ENCODE results near the gene RYK.
"Not testable (repeated sequence)": the region's sequence is repeated elsewhere in the genome, so short reads cannot be mapped to it uniquely, and the experiment has no call there.

RYK gene

DNA sequence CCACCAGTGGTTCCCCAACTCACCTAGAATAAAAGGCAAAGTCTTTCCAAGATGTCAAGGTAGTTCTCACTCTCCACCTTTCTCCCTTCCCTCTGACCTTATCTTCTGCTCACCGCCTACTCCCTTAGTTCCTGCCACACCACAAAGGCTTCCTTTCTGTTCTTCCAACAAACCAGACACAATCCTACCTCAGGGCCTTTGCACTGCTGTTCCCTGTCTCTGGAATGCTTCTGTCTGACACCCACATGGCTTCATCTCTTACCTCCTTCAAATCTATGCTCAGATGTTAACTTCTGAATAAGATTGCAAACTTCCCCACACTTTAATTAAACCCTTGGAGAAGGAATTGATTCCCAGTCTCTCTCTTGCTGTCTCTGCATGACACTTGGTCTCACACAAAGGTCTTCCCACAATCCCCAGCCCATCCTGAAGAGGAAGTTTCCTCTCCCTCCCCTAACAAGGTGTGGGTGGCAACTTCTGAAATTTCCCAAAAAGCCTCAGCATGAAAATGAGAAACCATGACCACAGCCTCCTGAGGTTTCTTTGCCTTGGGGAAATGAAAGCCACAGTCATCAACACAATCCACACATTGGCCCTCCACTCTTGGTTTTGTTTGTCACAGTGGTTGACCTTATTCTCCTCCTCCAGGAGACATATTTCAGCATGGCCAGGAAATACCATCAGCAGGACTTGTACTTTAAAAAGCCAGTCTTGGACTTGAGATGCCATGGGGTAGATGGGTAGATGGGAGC is 3.0 kb upstream of the RYK start:
- no peak for DNase-seq

DNA sequence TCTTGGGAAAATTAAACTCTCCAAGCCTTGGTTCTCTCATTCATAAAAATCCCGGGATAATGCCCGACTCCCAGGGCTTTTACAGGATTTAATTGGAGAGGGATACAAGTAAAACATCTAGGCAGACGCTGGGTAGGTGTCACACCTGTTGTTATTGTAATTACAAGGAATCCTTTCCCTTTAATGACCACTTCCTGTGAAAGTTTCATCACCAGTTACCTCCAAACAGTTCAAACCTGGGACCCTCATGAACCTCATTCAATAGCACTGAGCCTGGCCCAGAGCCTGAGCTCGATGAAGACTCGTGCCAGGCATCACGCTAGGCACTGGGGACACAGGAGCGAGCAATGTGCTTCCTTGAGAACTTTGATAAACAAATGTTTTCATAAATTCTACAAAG is 2.1 kb upstream of the RYK start:
- DNase-seq: no peak

DNA sequence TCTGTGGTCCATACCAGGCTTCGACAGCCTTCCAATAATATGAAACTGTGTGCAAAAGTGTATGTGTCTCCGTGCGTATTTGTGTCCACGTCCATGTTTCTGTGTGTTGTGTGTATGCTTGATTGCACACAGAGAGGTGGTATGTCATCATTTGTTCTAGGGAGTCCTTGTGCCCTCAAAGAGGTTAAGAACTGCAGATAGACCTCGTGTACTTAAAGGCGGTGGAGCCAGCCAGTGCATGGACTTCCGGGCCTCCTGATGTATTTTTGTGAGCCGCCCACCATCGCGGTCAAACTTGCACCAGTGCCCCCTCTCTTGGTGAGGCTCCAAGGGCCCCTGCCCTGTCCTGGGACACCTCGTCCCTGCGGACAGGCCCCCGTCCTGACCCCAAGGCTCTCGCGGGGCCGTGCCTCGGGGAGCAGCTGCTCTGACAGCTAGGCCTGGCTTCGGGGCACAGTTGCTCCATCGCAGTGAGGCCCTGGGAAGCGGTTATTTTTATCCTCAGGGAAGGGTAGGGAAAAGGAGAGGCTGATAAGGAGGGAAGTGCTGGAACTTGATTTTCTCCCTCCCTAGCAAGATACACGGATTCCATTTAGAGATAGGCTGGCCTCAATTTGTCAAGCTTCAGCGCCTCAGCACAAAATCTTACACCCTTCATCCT is 1.2 kb upstream of the RYK start:
- no peak for DNase-seq

DNA sequence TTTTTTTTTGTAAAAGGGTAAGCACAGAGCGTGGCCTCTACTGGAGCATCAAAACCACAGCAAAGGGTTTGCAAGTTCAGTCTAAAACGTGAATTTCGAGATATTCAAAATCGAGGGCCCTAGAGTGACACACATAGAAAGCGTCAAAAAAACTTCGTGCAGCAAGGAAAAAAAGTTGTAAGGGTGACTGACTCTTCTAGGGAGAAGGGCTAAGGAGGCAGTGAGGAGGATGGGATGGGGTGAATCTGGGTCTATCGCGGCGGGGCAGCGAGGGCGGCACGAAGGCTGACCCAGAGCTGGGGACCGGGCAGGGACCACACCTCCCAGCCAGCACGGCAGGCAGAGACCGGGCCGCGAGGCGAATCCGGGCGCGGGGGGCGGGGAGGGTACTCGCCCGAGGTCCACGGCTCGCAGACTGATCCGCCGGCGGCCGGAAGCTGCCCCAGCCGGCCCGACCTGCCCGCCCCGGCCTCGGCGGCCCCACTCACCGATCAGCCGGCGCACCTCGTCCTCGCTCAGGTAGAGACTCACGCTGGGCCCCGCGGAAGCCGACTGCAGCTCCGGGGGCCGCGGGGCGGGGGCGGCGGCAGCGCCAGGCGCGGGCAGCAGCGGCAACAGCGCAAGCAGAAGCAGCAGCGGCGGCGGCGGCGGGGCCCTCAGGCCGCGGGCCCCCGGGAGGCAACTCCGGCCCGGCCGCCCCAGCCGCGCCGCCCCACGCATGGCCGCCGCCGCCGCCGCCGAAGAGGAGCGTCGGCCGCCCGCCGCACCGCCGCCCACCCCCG is 533 bp downstream of the RYK start:
- peak; percentile 34 for DNase-seq

DNA sequence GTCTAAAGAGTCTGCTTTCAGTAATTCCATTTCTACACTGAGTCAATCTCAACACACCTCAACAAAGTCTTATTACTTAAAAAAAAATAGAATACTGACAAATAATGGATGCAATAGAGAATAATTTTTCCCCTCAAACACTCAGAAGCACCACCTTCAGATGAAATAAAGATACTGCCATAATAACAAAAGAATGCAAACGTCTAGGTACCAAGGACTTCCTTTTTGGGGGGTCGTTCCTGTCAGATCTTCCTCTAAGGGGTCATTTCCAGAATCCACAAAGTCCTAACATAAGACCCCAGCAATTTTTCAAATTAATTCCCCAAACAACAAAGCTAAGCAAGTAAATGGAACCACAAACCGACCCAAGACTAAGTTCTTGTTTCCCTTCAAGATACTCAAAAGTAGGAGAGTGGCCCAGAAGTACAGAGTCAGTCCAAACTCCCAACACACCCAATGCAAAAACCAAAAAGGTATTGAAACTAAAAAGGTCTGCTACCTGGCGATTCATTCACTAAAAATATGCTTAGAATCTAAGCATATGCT is 1.3 kb downstream of the RYK start:
- DNase-seq: no peak

DNA sequence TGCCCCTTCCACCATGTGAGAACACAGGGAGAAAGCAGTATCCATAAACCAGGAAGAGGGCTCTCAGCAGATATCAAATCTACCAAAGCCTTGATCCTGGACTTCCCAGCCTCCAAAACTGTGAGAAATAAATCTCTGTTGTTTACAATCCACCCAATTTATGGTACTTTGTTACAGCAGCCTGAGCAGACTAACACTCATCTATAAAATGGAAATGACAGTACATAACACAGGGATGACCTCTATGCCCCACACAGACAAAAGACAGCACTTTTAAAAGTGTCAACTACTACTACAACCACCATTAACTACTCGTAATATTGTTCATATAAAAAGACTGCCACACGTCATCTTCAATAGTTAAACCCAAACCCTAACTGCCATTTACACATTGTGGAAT is 5.7 kb downstream of the RYK start:
- no peak for DNase-seq

DNA sequence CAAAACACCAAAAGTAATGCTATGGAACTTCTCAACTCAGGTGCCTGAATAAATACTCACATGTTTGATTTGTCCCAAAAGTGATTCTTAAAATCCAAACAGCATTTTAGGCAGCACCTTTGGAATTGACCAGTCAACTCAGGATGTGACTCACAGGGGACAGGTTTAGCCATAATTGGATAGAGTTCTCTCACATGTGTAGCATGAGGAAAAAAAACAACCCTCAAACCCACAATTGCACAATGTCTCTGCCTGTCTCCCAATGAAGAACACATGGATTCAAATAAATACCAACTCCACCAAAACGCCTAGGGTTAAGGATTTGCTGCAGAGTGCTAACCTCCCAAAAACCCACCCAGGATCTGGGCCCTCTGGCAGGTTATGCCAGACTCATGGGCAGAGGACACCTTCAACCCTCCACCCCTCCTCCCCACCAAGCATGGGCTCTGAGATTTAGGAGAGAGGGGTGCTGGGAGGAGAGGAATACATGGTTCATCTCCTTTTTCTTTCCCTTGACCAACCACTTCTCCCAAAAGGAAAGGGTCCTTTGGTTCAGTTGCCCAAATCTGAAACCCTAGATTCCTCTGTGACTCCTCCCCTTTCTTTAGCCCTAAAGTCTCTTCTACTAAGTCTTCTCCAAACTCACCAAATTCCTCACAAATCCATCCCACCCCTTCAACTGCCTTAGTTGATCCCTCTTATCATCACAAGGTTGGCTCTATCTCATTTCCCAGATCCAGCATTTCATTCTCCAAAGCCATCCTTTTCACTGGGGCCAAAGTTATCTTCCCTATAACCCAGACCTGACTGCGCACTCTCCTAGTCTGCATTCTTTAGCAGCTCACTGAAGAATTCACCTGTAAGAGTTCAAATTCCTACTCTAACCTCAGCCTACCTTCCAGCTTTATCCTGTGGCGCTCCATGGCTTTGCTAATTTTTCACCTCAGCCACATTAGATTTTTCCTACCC is 7.7 kb downstream of the RYK start:
- no peak for DNase-seq

DNA sequence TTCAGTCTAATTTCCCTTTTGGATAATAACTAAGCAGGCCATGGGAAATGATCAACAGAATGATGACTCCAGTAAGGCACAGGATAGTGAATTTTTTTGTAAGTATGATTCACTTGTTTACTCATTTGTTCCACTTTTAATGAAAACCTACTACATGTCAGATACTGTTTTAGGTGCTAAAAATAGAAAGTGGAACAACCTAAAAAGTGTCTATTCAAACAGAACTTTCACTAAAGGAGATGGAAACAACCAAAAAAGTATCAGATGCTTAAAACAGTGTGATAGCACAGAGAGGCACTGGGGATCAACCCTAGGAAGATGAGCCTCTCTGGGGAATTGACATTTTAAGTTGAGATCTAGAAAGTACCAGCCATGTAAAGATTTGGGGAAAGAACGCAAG is 11.1 kb downstream of the RYK start:
- no peak for DNase-seq

DNA sequence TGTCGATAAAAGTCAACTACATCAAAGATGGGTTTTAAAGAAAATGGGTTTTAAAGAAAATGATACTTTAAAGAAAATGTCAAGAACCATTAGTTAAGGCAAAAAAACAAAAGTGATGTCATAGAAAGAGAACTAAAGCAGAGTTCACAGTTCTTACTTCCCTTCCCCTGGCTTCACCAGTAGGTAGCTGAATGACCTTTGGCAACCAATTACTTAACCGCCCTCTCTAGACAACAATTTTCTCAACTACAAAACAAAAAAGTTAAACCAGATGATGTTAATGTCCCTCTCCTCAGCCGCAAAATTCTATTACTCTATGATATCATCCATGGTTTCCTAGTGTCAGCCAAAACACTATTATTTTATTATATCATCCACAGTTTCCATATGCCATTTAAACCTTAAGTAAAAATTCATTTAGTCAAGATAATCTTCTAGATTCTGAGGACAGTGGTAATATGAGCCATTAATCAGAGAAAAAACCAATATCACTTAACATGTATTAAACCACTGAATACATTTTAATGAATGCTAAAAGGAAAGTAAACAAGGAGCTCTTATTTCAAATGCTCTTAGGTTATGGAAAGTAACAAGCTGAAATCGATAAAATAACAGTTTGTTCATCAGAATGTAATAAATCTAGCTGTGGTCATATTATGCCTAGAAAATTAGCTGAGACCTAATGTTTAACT is 13.1 kb downstream of the RYK start:
- no peak for DNase-seq

DNA sequence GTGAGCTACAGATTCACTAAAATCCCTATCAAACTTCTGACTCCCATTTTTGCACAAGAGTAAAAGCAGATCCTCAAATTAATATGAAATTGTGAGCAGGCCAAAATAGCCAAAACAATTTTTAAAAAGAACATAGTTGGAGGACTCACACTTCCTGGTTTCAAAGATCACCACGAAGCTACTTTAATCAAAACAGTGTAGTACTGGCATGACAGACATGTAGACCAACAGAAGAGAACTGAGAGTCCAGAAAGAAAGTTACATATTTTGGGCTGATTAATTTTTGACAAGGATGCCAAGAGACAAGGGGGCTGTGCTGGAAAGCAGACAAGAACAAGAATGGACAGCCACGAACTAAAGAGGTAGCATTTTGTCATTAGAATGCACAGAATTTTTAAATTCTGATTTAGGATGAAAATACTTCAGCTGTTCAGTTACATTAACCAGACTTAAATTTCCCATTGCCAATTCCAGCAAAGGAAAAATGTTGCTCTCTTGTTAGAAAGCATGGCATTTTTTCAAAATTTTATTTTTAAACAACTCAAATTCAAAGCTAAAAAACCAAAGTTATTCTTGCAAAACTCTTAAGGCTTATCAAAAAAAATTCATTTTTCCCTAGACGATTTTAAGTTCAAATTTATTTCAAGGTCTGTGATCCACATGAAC is 14.0 kb downstream of the RYK start:
- DNase-seq: no peak

DNA sequence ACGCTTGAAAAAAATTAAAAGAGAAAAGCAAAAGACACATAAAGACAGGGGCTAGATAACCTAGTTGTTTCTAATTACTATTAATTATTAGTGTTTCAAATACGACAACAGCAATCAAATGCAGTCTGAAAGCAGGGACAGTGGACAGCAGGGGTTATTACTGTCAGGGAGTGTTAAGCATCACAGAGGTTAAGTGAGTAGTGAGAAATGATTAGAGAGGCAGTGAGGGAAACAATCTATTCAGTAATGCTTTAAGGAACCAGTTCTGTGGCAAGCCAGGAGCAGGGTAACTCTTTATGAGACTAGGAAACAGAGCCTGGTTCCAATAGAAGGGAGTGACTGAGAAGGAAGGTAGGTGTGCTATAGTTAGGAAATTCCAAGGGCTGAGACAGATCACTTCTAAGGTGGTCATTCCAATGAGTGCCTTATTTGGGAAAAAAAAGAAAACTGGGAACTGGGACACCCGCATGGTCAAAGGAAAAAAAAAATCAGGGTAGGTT is 15.0 kb downstream of the RYK start:
- no peak for DNase-seq

DNA sequence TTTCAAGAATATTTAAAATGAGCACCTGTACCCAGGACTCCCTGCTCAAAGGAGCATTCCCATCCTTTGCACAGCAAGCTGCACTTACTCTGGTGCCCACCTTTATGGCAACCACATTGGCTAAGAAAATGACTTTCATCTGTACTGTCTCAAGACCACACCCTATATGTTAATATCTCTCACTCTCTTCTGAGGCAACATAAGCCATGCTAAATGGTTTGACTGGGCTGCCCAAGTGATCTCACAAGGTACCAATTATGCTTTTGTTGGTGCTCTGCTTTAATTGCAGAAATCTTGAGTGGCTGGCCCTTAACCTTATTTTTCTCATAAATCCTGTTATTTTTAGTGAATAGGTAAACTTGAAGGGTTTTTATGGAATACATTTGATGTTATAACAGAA is 17.7 kb downstream of the RYK start:
- no peak for DNase-seq

DNA sequence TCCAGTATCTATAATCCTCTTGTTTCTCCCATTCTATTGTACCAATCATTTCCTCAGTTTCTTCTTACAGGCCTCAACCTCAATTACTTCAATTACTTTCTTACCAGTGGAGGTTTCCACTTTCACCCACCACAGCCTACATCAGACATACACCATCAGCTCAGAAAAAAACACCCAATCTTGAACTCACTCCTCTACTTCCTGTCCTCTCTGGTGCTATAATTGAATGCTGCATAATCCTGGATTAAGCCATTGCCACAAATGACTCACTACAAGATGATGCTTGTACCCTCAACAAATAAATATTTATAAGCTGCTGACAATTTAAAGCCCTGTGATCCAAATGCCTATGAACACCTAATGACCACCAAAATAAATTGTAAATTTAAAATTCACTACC is 18.5 kb downstream of the RYK start:
- DNase-seq: no peak

DNA sequence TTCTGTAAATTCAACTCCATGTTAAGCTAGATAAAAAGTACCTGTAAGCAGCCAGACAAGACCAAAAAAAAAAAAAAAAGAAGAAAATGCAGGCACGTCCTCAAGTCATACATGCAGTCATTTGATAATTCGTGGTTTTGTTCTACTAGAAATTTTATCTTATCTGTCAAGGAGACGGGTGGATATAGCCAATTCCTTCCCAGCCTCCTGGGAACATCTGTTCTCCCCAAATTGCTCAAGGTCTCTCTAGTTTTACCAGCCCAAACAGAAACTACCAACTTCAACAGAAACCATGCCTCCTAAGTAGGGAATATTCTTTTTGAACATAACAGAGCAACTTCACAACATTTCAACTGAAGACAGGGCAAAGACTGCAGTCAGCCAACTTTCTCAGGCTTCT is 19.5 kb downstream of the RYK start:
- DNase-seq: no peak

DNA sequence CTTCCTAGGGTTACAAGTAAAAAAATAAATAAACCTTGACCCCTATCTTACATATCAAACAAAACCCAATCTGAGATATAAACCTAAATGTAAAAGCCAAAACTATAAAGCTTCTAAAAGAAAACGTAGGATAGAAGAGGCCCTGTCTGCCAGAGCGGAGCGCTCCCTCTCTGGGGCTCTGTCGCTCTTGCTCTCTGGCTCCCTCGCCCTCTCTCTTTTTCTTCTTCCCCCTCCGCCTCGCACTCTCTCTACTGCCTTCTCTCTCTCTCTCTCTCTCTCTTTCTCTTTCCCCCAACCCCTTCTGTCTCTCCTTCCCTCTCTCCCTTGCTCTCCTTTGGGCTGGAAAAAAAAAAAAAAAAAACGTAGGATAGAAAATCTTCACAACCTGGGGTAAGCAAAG is 21.6 kb downstream of the RYK start:
- no peak for DNase-seq

DNA sequence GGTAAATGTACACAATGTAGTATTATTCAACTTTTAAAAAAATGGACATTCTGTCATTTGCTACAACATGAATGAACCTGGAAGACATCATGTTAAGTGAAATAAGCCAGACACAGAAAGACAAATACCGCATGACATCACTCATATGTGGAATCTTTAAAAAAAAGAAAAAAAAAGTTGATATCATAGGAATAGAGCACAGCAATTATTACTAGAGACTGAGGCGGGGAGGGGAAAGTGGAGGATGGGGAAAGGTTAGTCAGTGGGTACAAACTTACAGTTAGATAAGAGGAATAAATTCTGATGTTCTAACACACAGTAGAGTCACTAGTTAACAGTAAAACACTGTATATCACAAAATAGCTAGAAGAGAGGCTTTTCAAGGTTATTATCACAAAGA is 22.2 kb downstream of the RYK start:
- DNase-seq: no peak

DNA sequence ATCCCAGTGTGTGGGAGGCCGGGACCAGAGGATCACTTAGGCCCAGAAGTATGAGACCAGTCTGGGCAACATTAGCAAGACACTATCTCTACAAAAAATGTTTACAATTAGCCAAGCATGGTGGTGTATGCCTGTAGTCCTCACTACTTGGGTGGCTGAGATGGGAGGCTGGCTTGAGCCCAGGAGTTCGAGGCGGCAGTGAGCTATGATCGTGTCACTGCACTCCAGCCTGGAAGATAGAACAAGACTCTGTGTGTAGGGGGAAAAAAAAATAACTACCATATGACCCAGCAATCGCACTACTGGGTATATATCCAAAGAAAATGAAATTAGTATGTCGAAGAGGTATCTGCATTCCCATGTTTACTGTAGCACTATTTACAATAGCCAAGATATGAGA is 22.6 kb downstream of the RYK start:
- no peak for DNase-seq

DNA sequence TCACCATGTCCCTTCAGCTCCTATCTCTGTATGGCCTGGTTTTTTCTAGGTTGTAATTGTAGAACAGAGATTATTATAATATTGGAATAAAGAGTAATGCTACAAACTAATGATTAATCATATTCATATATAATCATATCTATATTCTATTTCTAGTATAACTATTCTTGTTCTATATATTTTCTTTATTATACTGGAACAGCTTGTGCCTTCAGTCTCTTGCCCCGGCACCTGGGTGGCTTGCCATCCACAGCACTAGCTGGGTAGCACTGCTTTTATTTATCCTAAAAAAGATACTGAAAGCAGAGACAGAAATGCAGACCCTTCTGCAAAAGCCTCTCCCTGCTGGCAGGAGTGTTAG is 25.9 kb downstream of the RYK start:
- DNase-seq: not testable (repeated sequence)

DNA sequence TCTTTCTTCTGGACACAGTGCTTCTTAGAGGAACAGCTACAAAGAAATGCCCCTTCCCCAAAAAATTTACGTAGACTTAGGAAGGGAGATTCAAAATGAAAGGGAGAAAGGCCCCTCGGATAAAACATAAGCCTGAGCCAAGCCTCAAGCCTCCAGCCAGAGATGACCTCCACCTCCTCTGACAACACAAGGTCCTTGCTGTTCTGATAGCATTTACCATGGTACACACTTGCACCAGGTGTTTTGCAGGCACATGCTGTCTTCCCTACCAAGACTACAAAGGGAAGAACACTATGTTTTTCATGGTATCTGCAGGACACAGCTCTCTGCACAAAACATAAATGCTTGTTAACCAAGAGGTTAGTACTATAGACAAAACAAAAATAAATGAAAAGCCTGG is 27.8 kb downstream of the RYK start:
- no peak for DNase-seq

DNA sequence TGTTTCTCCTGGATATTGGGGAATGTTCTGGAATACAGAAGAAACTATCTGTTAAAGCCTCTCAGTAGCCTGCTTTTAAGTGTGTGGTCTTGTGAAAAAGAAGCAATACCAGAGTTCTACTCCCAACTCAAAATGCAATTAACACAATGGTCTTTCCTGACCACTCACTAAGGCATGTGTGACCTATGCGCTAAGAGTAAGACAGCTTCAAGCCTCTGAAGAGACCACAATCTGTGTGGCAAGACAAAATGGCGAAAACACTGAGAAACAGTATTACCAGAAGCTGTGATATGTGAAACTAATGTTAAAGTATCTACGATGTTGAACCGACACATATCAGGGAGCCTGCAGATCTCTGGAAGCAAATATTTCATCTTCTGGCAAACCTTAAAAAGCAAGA is 33.8 kb downstream of the RYK start:
- DNase-seq: no peak

DNA sequence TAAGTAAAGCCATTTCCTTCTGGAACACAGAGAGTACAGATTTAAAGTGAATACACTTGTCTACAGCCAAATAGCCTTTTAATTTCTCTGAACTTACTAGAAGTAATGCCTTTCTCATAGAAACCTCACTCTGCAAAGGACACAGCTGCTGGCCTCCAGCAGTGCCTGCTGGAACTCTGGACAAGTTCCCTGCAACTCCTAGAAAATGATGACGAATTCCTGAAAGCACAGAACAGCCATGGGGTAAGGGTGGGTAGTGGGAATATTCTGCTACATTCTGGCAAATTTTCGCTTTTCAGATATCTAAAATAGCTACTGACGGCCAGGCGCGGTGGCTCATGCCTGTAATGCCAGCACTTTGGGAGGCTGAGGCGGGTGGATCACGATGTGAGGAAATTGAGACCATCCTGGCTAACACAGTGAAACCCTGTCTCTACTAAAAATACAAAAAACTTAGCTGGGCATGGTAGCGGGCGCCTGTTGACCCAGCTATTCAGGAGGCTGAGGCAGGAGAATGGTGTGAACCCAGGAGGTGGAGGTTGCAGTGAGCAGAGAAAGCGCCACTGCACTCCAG is 34.4 kb downstream of the RYK start:
- no peak for DNase-seq

All from activated gamma-delta T cell treated with Interleukin-2 at 50 U/mL for 16 hours (primary cell).